Osteoblast (primary cell): ENCODE data around the gene MRPL3. TPM values are rescaled to one million over a fixed set of nuclear protein-coding genes. Genes with fewer than 3 reads are reported as not detected.

Experiments used
- DNase-seq: peaks from one replicate; pipeline ENCODE4 v3.0.0; 2011; ENCODE audit warnings: low spot score, mixed read lengths; ENCODE audit not compliant: insufficient read length; ENCODE audit errors: missing footprints
- H2AFZ ChIP-seq: 2 replicates; pipeline ENCODE4 v1.6.0; 2011; ENCODE audit warnings: mild to moderate bottlenecking, low read length
- H3K27ac ChIP-seq: 2 replicates; pipeline ENCODE4 v1.5.1; 2011; ENCODE audit warnings: mild to moderate bottlenecking, low read depth, low read length, moderate library complexity
- H3K27me3 ChIP-seq: 2 replicates; pipeline ENCODE4 v1.6.0; 2012; ENCODE audit warnings: mild to moderate bottlenecking, control low read depth, inconsistent platforms, low read length, moderate library complexity; ENCODE audit not compliant: insufficient read depth
- H3K36me3 ChIP-seq: 2 replicates; pipeline ENCODE4 v1.5.1; 2011; ENCODE audit warnings: mild to moderate bottlenecking, low read length, control low read depth, moderate library complexity; ENCODE audit not compliant: insufficient read depth
- H3K4me1 ChIP-seq: 2 replicates; pipeline ENCODE4 v1.5.1; 2011; ENCODE audit warnings: mild to moderate bottlenecking, low read length, control low read depth, moderate library complexity; ENCODE audit not compliant: insufficient read depth
- H3K4me2 ChIP-seq: 2 replicates; pipeline ENCODE4 v1.6.0; 2011; ENCODE audit warnings: mild to moderate bottlenecking, low read length; ENCODE audit not compliant: insufficient read depth
- H3K4me3 ChIP-seq: fragments of 200-600 bp; sonication (generic); 3 replicates; pipeline ENCODE4 v1.5.1; 2012; ENCODE audit warnings: mild to moderate bottlenecking, low read length, inconsistent platforms; ENCODE audit not compliant: insufficient read depth
- H3K79me2 ChIP-seq: 2 replicates; pipeline ENCODE4 v1.6.0; 2012; ENCODE audit warnings: mild to moderate bottlenecking, low read length, control low read depth, inconsistent platforms; ENCODE audit not compliant: insufficient read depth
- H3K9me3 ChIP-seq: 2 replicates; pipeline ENCODE4 v1.5.1; 2011; ENCODE audit warnings: low read depth, low read length, control low read depth
- H4K20me1 ChIP-seq: 2 replicates; pipeline ENCODE4 v1.6.0; 2012; ENCODE audit warnings: mild to moderate bottlenecking, low read length, control low read depth; ENCODE audit not compliant: insufficient read depth
- CTCF ChIP-seq: IDR thresholded peaks from 2 replicates; pipeline ENCODE4 v1.5.1; 2011; ENCODE audit warnings: mild to moderate bottlenecking, low read depth, low read length, moderate library complexity; ENCODE audit errors: extremely low read depth
- small RNA-seq: library from RNA; depleted of rRNA; stranded (forward); fragments of <200 nt; gene quantifications from one replicate; pipeline ENCODE3, GENCODE V24; 2012
- total RNA-seq: library from RNA; depleted of rRNA; stranded (reverse); fragments of >200 nt; gene quantifications from 2 replicates; pipeline ENCODE4 v1.2.3, GENCODE V29; 2012

Gene MRPL3
- total RNA-seq, 1 donor = 92.6 TPM

DNA sequence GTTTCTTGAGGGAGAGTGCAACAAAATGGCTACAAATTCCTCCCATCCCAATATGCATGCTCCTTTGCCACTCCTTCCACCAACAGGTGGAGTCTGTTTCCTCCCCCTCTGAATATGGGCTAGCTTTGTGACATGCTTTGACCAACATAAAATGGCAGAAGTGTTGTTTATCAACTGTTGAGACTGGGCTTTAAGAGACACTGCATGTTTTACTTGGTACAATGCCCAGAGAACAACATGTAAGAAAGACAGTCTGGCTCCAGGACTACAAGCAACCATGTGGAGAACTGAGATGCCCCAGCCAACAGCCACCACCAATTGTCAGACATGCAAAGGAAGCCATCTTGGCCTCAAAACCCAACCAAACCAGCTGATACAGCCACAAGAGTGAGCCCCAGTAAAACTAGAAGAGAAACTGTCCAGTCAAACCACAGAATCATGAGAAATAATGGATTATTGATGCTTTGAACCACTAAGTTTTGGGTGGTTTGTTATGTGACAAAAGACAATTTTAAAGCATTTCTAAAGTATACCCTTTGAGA is 80.7 kb downstream of the MRPL3 start:
- Histone ChIP-seq H3K27ac (no peak overlapping the region), H3K4me3 (no peak overlapping the region), H3K27me3 (no peaks in the 10 kb centered on the region), H2AFZ (no peak overlapping the region), H4K20me1 (no peaks in the 10 kb centered on the region), H3K4me2 (no peak overlapping the region), H3K79me2 (no peaks in the 10 kb centered on the region), H3K9me3 (no peaks in the 10 kb centered on the region), H3K4me1 (no peaks in the 10 kb centered on the region), H3K36me3 (no peaks in the 10 kb centered on the region)
- no peak for TF ChIP-seq CTCF
- no peak for DNase-seq

- H3K4me1 ChIP-seq = no peaks in the 10 kb centered on the region
- H3K36me3 ChIP-seq = no peaks in the 10 kb centered on the region
- H3K27ac ChIP-seq = no peak overlapping the region
- H3K9me3 ChIP-seq = no peaks in the 10 kb centered on the region
- H3K4me2 ChIP-seq = no peak overlapping the region
- no peaks in the 10 kb centered on the region for H4K20me1 ChIP-seq
- TF ChIP-seq CTCF = no peak
- no peaks in the 10 kb centered on the region for H3K27me3 ChIP-seq
- no peaks in the 10 kb centered on the region for H3K79me2 ChIP-seq
- no peak overlapping the region for H2AFZ ChIP-seq
- H3K4me3 ChIP-seq = no peak overlapping the region
- DNase-seq = no peak
These were observed 81.5 kb downstream of the MRPL3 start for GRCh38 chr3:131421301-131421700.

- no peaks in the 10 kb centered on the region for H3K9me3 ChIP-seq
- no peaks in the 10 kb centered on the region for H3K79me2 ChIP-seq
- H3K27me3 ChIP-seq = no peaks in the 10 kb centered on the region
- H2AFZ ChIP-seq = no peak overlapping the region
- H3K4me2 ChIP-seq = no peak overlapping the region
- no peak overlapping the region for H3K27ac ChIP-seq
- H4K20me1 ChIP-seq = no peaks in the 10 kb centered on the region
- H3K36me3 ChIP-seq = no peaks in the 10 kb centered on the region
- TF ChIP-seq CTCF = no peak
- H3K4me1 ChIP-seq = no peaks in the 10 kb centered on the region
- H3K4me3 ChIP-seq = no peak overlapping the region
- DNase-seq = no peak
These were observed 85.0 kb downstream of the MRPL3 start for GRCh38 chr3:131417751-131418150.

Small RNA genes within 50 kb of the gene (small RNA-seq; reads per million reads assigned to genes)
- not detected for gene AC107027.2
- gene SNORA58 = 118 reads per million, percentile 97 among the genes with 10 or more reads in this experiment

Other genes starting within 250 kb of the MRPL3 start
- gene NUDT16, start 121.2 kb downstream of the MRPL3 start, total RNA-seq = 10.0 and 10.1 TPM in 2 replicates